OCI-LY3 (cell line): Measurements from ENCODE around the gene CBX4.

Experiments
- H2AFZ ChIP-seq: fragments of 200-600, 300-600 bp; shearing (Covaris generic); 2 replicates; pipeline ENCODE4 v1.6.0; 2014; ENCODE audit warnings: antibody characterized with exemption, low read depth, low read length
- H3K27ac ChIP-seq: fragments of 200-600, 300-600 bp; sonication (generic); 2 replicates; pipeline ENCODE4 v1.5.1; 2014; ENCODE audit warnings: mild to moderate bottlenecking, low read length, moderate library complexity, mixed read lengths
- H3K27me3 ChIP-seq: fragments of 200-600, 300-600 bp; sonication (generic); 2 replicates; pipeline ENCODE4 v1.6.1; 2014; ENCODE audit warnings: low read depth, low read length, mixed read lengths
- H3K36me3 ChIP-seq: fragments of 200-600, 300-600 bp; sonication (generic); replicated peaks from 2 replicates; pipeline ENCODE3; 2014; ENCODE audit warnings: low read depth, low read length, mixed read lengths
- H3K4me1 ChIP-seq: fragments of 300-600, 200-600 bp; sonication (generic); 2 replicates; pipeline ENCODE4 v1.6.1; 2014; ENCODE audit warnings: low read length, mixed read lengths
- H3K4me2 ChIP-seq: fragments of 200-600, 300-600 bp; sonication (generic); 2 replicates; pipeline ENCODE4 v1.6.1; 2014; ENCODE audit warnings: low read length, mixed read lengths
- H3K4me3 ChIP-seq: fragments of 300-600, 200-600 bp; sonication (generic); 2 replicates; pipeline ENCODE4 v1.5.1; 2014; ENCODE audit warnings: antibody characterized with exemption, mild to moderate bottlenecking, low read length, moderate library complexity
- H3K79me2 ChIP-seq: fragments of 300-600, 200-600 bp; shearing (Covaris generic); 2 replicates; pipeline ENCODE4 v1.6.1; 2014; ENCODE audit warnings: mild to moderate bottlenecking, low read length, mixed read lengths
- H3K9ac ChIP-seq: fragments of 300-600, 200-600 bp; shearing (Covaris generic); 2 replicates; pipeline ENCODE4 v1.6.0; 2014; ENCODE audit warnings: mild to moderate bottlenecking, low read length, moderate library complexity
- H3K9me3 ChIP-seq: fragments of 200-600, 300-600 bp; shearing (Covaris generic); 2 replicates; pipeline ENCODE4 v1.6.1; 2014; ENCODE audit warnings: low read length, mixed read lengths; ENCODE audit not compliant: insufficient read depth
- H4K20me1 ChIP-seq: fragments of 200-600, 300-600 bp; sonication (generic); 2 replicates; pipeline ENCODE4 v1.6.1; 2016; ENCODE audit warnings: low read length, mixed read lengths; ENCODE audit not compliant: insufficient read depth
- CTCF ChIP-seq: fragments of 200-600, 300-600 bp; sonication (generic); IDR thresholded peaks from 2 replicates; pipeline ENCODE4 v1.5.1; 2014; ENCODE audit warnings: antibody characterized with exemption, low read length, low read depth
- EZH2phosphoT487 ChIP-seq: fragments of 200-600 bp; shearing (Covaris generic); IDR thresholded peaks from 2 replicates; pipeline ENCODE4 v1.6.1; 2018; ENCODE audit warnings: antibody characterized with exemption, mixed run types, low read depth

The CBX4 gene

GRCh38 chr17:79866791-79867518 is 27.7 kb upstream of the CBX4 start:
- Histone ChIP-seq H4K20me1 (no peaks in the 10 kb centered on the region), H3K9ac (peak overlapping the region; percentile 21; the same call in 1 of the 2 replicates), H3K27me3 (peaks cover 9% of the 10 kb centered on the region), H3K4me2 (peak overlapping the region; percentile 41), H3K4me1 (peaks cover 40% of the 10 kb centered on the region), H3K79me2 (no peaks in the 10 kb centered on the region), H3K4me3 (peak overlapping the region; percentile 4; the same call in 1 of the 2 replicates), H3K27ac (peak overlapping the region; percentile 19), H3K9me3 (no peaks in the 10 kb centered on the region), H2AFZ (peak overlapping the region; percentile 23), H3K36me3 (no peaks in the 10 kb centered on the region)
- TF ChIP-seq EZH2phosphoT487 (no peak), CTCF (no peak)

GRCh38 chr17:79865351-79866210 is 26.3 kb upstream of the CBX4 start:
- peak overlapping the region; percentile 47; the same call in 1 of the 2 replicates for H2AFZ ChIP-seq
- H3K36me3 ChIP-seq, result no peaks in the 10 kb centered on the region
- H3K27me3 ChIP-seq, result peaks cover 9% of the 10 kb centered on the region
- H3K27ac ChIP-seq, result peak overlapping the region; percentile 4; the same call in 1 of the 2 replicates
- no peaks in the 10 kb centered on the region for H3K79me2 ChIP-seq
- no peak for TF ChIP-seq EZH2phosphoT487
- TF ChIP-seq CTCF, result no peak
- H3K4me1 ChIP-seq, result peaks cover 41% of the 10 kb centered on the region
- H3K4me2 ChIP-seq, result peak overlapping the region; percentile 76
- H3K9ac ChIP-seq, result peak overlapping the region; percentile 41; the same call in 1 of the 2 replicates
- no peaks in the 10 kb centered on the region for H3K9me3 ChIP-seq
- H4K20me1 ChIP-seq, result no peaks in the 10 kb centered on the region
- H3K4me3 ChIP-seq, result peak overlapping the region; percentile 69

- no peak for TF ChIP-seq CTCF
- no peak for TF ChIP-seq EZH2phosphoT487
- no peaks in the 10 kb centered on the region for H3K9me3 ChIP-seq
- no peak overlapping the region for H2AFZ ChIP-seq
- H3K4me3 ChIP-seq, result no peak overlapping the region
- peaks cover 41% of the 10 kb centered on the region for H3K4me1 ChIP-seq
- no peaks in the 10 kb centered on the region for H3K36me3 ChIP-seq
- no peak overlapping the region for H3K27ac ChIP-seq
- H3K79me2 ChIP-seq, result no peaks in the 10 kb centered on the region
- no peak overlapping the region for H3K9ac ChIP-seq
- H3K27me3 ChIP-seq, result peaks cover 9% of the 10 kb centered on the region
- H3K4me2 ChIP-seq, result no peak overlapping the region
- no peaks in the 10 kb centered on the region for H4K20me1 ChIP-seq
Observed at GRCh38 chr17:79864617-79865250, 25.5 kb upstream of the CBX4 start.
